Measurements from ENCODE around the gene GLT6D1.

DNA sequence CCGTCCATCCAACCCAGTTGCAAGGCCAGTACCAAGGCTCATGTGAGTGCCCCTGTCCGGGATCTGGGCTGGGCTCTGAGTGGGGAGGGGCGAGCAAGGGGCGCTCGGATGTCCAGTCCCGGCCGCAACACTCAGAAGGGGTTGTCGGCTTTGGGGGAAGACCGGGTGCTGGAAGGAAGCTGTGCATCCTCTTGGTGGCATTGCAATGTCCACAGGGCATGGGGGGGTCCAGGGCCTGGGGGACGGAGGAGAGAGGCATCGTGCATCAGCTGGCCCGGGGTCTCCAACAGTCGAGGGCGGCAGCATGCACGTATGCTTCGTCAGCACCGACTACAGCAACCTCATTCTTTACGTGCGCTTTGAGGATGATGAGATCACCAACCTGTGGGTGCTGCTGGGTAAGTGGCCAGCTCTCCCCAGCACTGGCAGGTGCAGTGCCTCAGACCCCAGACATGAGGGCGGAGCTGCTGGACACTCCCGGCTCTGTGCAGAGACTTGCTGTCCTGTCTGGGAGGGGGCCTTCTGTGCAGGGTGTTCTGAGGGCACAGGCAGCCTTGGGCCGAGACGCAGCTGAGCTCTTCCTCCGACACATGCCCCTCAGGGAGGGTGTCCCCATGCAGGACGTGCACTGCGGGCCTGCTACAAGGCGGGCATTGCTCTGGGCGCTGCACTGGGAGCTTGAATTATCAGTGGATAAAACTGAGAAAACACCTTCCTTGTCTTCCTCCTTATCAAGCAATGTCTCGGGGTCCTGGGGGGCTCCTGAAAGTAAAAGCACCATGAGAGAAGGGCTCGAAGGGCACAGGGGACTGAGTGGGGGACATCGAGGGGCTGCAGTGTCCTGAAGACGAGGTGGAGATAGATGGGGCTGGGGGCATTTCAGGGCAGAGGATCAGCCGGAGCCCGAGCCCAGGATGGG, 22.5 kb downstream of the GLT6D1 start:
- TF ChIP-seq, protein P1, sequence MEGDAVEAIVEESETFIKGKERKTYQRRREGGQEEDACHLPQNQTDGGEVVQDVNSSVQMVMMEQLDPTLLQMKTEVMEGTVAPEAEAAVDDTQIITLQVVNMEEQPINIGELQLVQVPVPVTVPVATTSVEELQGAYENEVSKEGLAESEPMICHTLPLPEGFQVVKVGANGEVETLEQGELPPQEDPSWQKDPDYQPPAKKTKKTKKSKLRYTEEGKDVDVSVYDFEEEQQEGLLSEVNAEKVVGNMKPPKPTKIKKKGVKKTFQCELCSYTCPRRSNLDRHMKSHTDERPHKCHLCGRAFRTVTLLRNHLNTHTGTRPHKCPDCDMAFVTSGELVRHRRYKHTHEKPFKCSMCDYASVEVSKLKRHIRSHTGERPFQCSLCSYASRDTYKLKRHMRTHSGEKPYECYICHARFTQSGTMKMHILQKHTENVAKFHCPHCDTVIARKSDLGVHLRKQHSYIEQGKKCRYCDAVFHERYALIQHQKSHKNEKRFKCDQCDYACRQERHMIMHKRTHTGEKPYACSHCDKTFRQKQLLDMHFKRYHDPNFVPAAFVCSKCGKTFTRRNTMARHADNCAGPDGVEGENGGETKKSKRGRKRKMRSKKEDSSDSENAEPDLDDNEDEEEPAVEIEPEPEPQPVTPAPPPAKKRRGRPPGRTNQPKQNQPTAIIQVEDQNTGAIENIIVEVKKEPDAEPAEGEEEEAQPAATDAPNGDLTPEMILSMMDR (IDR thresholded peaks at IDR 0.05 in 8 of 11, conservative IDR thresholded peaks at IDR 0.05 in 3 of 11), result no peak
- TF ChIP-seq POLR2A (IDR thresholded peaks at IDR 0.05), result no peak

Data from spleen (tissue), 7 donors.